ENCODE measurements around the gene LY86.

Gene LY86

GRCh38 chr6:6686748-6687601, 98.5 kb downstream of the LY86 start:
- peak; percentile 98 for DNase-seq (ENCODE audit: extremely low spot score)
- ChIA-PET POLR2A (interaction anchor here (0.6 to 1.9 kb wide), 13 partner anchors 9 to 786 kb away, joined by 3 to 10 read pairs (median 3); partner anchors contain the start of genes CAGE1 and RIOK1), CTCF (interaction anchor here (0.6 to 1.7 kb wide), 4 partner anchors 10 to 692 kb away, joined by 3 to 23 read pairs (median 6); no protein-coding TSS in a partner anchor)

DNA sequence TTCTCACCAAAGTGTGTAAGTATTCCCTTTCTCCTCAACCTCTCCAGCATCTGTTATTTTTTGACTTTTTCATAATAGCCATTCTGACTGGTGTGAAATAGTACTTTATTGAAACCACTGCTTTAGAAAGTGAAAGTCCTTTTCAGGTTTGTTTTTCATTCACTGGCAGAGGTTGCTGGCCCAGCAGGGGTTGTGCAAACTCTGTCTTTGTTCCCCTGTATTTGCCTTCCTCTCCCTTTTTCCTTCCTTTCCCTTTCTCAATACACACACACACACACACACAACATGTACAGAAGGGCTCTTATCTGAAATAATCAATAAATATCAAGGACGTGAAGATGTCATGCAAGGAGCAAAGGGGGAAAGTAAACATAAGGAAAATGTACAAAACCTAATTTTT, 99.8 kb downstream of the LY86 start:
- ChIA-PET POLR2A (interaction anchor here (1.9 kb wide), 1 partner anchor 8 kb away, joined by 9 read pairs; no protein-coding TSS in a partner anchor), CTCF (no interaction called here)
- DNase-seq (ENCODE audit: extremely low spot score), result no peak
- TF ChIP-seq FOXK2 (IDR thresholded peaks at IDR 0.05) (no peak), ELF4 (IDR thresholded peaks at IDR 0.05) (no peak), TARDBP (IDR thresholded peaks at IDR 0.05) (no peak), SUZ12 (IDR thresholded peaks at IDR 0.05) (no peak), ZNF384 (IDR thresholded peaks at IDR 0.05) (no peak), LEF1 (IDR thresholded peaks at IDR 0.05; ENCODE audit: borderline replicate concordance) (no peak), HDGF (IDR thresholded peaks at IDR 0.05; ENCODE audit: borderline replicate concordance) (no peak), BHLHE40 (IDR thresholded peaks at IDR 0.05; ENCODE audit: borderline replicate concordance) (no peak), SP1 (IDR thresholded peaks at IDR 0.05) (no peak), CTBP1 (IDR thresholded peaks at IDR 0.05; ENCODE audit: borderline replicate concordance) (no peak), FOXM1 (IDR thresholded peaks at IDR 0.05; ENCODE audit: borderline replicate concordance) (no peak)

More at GRCh38 chr6:6686748-6687601, 98.5 kb downstream of the LY86 start:
- TF ChIP-seq HDGF (IDR thresholded peaks at IDR 0.05; ENCODE audit: borderline replicate concordance) (no peak), CTBP1 (IDR thresholded peaks at IDR 0.05; ENCODE audit: borderline replicate concordance) (no peak), ELF4 (IDR thresholded peaks at IDR 0.05) (no peak), NFRKB (IDR thresholded peaks at IDR 0.05) (no peak), SP1 (IDR thresholded peaks at IDR 0.05) (no peak), BHLHE40 (IDR thresholded peaks at IDR 0.05; ENCODE audit: borderline replicate concordance) (no peak), FOXK2 (IDR thresholded peaks at IDR 0.05) (no peak), FOXM1 (IDR thresholded peaks at IDR 0.05; ENCODE audit: borderline replicate concordance) (no peak), ZNF384 (IDR thresholded peaks at IDR 0.05) (no peak), L3MBTL2 (conservative IDR thresholded peaks at IDR 0.05) (no peak), SUZ12 (IDR thresholded peaks at IDR 0.05) (no peak)
- TF ChIP-seq, protein P1, sequence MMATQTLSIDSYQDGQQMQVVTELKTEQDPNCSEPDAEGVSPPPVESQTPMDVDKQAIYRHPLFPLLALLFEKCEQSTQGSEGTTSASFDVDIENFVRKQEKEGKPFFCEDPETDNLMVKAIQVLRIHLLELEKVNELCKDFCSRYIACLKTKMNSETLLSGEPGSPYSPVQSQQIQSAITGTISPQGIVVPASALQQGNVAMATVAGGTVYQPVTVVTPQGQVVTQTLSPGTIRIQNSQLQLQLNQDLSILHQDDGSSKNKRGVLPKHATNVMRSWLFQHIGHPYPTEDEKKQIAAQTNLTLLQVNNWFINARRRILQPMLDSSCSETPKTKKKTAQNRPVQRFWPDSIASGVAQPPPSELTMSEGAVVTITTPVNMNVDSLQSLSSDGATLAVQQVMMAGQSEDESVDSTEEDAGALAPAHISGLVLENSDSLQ (IDR thresholded peaks at IDR 0.05), result no peak

- TF ChIP-seq LEF1 (IDR thresholded peaks at IDR 0.05; ENCODE audit: borderline replicate concordance) (no peak), ZNF384 (IDR thresholded peaks at IDR 0.05) (no peak)
- CTCF ChIA-PET, result no interaction called here
- DNase-seq (ENCODE audit: extremely low spot score), result no peak
- POLR2A ChIA-PET, result no interaction called here
Observed at GRCh38 chr6:6688951-6689350, 100.4 kb downstream of the LY86 start.

GRCh38 chr6:6689400-6690143, 101.1 kb downstream of the LY86 start:
- ChIA-PET CTCF (no interaction called here), POLR2A (no interaction called here)
- TF ChIP-seq FOXA1 (IDR thresholded peaks at IDR 0.05) (no peak), ELF4 (IDR thresholded peaks at IDR 0.05) (no peak), NFRKB (IDR thresholded peaks at IDR 0.05) (no peak), SP1 (IDR thresholded peaks at IDR 0.05) (no peak), ARNT (IDR thresholded peaks at IDR 0.05) (no peak), FOXM1 (IDR thresholded peaks at IDR 0.05; ENCODE audit: borderline replicate concordance) (no peak), SUZ12 (IDR thresholded peaks at IDR 0.05) (no peak), ZNF384 (IDR thresholded peaks at IDR 0.05) (no peak), L3MBTL2 (conservative IDR thresholded peaks at IDR 0.05) (no peak), TARDBP (IDR thresholded peaks at IDR 0.05) (no peak), HDGF (IDR thresholded peaks at IDR 0.05; ENCODE audit: borderline replicate concordance) (no peak), CTBP1 (IDR thresholded peaks at IDR 0.05; ENCODE audit: borderline replicate concordance) (no peak), FOXK2 (IDR thresholded peaks at IDR 0.05) (no peak), BHLHE40 (IDR thresholded peaks at IDR 0.05; ENCODE audit: borderline replicate concordance) (no peak), LEF1 (IDR thresholded peaks at IDR 0.05; ENCODE audit: borderline replicate concordance) (no peak)
- TF ChIP-seq, protein P1 (IDR thresholded peaks at IDR 0.05), result no peak
- DNase-seq (ENCODE audit: extremely low spot score), result no peak

DNA sequence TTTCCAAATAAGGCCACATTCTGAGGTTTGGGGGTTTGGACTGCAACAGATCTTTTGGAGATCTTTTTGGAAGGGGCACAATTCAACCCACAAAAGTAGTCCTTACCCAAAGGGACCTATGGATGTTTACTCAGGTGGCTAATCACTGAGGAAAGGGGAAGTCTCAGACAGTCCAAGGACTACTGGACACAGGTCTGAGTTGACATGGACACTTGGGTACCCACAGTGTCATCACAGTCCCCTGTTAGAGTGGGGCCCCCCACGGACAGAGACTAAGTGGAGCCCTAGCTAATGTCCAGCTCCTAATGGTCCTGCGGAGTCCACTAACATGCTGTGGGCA, 101.6 kb downstream of the LY86 start:
- CTCF ChIA-PET, result no interaction called here
- POLR2A ChIA-PET, result no interaction called here
- TF ChIP-seq ZNF384 (IDR thresholded peaks at IDR 0.05) (no peak), FOXA1 (IDR thresholded peaks at IDR 0.05) (no peak), BHLHE40 (IDR thresholded peaks at IDR 0.05; ENCODE audit: borderline replicate concordance) (no peak), LEF1 (IDR thresholded peaks at IDR 0.05; ENCODE audit: borderline replicate concordance) (no peak), FOXM1 (IDR thresholded peaks at IDR 0.05; ENCODE audit: borderline replicate concordance) (no peak), FOXK2 (IDR thresholded peaks at IDR 0.05) (no peak), SUZ12 (IDR thresholded peaks at IDR 0.05) (no peak), HDGF (IDR thresholded peaks at IDR 0.05; ENCODE audit: borderline replicate concordance) (no peak), SP1 (IDR thresholded peaks at IDR 0.05) (no peak), NFRKB (IDR thresholded peaks at IDR 0.05) (no peak), ELF4 (IDR thresholded peaks at IDR 0.05) (no peak), TARDBP (IDR thresholded peaks at IDR 0.05) (no peak), L3MBTL2 (conservative IDR thresholded peaks at IDR 0.05) (no peak), CTBP1 (IDR thresholded peaks at IDR 0.05; ENCODE audit: borderline replicate concordance) (no peak), ARNT (IDR thresholded peaks at IDR 0.05) (no peak)
- TF ChIP-seq, protein P1 (IDR thresholded peaks at IDR 0.05), result no peak
- no peak for DNase-seq (ENCODE audit: extremely low spot score)

All from HEK293T (cell line).